Liver (tissue), 9 donors: ENCODE measurements around the gene OXNAD1. TPM values are rescaled to one million over a fixed set of nuclear protein-coding genes. Genes with fewer than 3 reads are reported as not detected.

ENCODE experiments used
- DNase-seq: peaks from one replicate; pipeline ENCODE4 v3.0.0-alpha.2; 2017; ENCODE audit warnings: low spot score
- H3K27ac ChIP-seq, 2 donors: one replicate each; pipeline ENCODE4 v1.7.0; 2013; ENCODE audit warnings: inconsistent platforms in 2 of 2, low read length in 2 of 2, control low read depth in 1 of 2, low read depth in 1 of 2, mild to moderate bottlenecking in 1 of 2
- H3K27me3 ChIP-seq, 4 donors: one replicate each; pipeline versions ENCODE4 v1.6.1 to v1.7.0; 2013; ENCODE audit warnings: low read length in 3 of 4, inconsistent platforms in 1 of 4, mild to moderate bottlenecking in 1 of 4, moderate library complexity in 1 of 4; ENCODE audit not compliant: control insufficient read depth in 4 of 4, insufficient read depth in 4 of 4
- H3K36me3 ChIP-seq, 4 donors: one replicate each; pipeline versions ENCODE4 v1.6.1 to v1.7.0; 2013; ENCODE audit warnings: low read length in 3 of 4, mild to moderate bottlenecking in 3 of 4, low read depth in 1 of 4, moderate library complexity in 1 of 4; ENCODE audit not compliant: control insufficient read depth in 4 of 4, insufficient read depth in 3 of 4
- H3K4me1 ChIP-seq, 4 donors: one replicate each; pipeline versions ENCODE4 v1.6.1 to v1.7.0; 2013; ENCODE audit warnings: low read length in 3 of 4, mild to moderate bottlenecking in 3 of 4, moderate library complexity in 1 of 4; ENCODE audit not compliant: control insufficient read depth in 4 of 4, insufficient read depth in 4 of 4
- H3K4me3 ChIP-seq, 3 donors: one replicate each; pipeline versions ENCODE4 v1.6.1 to v1.7.0; 2013; ENCODE audit warnings: low read length in 3 of 3, control low read depth in 1 of 3, low read depth in 1 of 3, mild to moderate bottlenecking in 1 of 3
- H3K9ac ChIP-seq, 2 donors: one replicate each; pipeline ENCODE4 v1.7.0; 2013; ENCODE audit warnings: low read length in 2 of 2, mild to moderate bottlenecking in 2 of 2, moderate library complexity in 2 of 2, control low read depth in 1 of 2, low read depth in 1 of 2
- H3K9me3 ChIP-seq, 4 donors: one replicate each; pipeline versions ENCODE4 v1.6.1 to v1.7.0; 2013; ENCODE audit warnings: low read length in 3 of 4; ENCODE audit not compliant: control insufficient read depth in 4 of 4
- ATF3 ChIP-seq: IDR thresholded peaks from 2 replicates; pipeline ENCODE4 v1.6.1; 2016; ENCODE audit warnings: antibody characterized with exemption
- CTCF ChIP-seq: fragments of 150-350 bp; IDR thresholded peaks from 2 replicates; pipeline ENCODE4 v1.5.1; 2017; ENCODE audit warnings: improper control_type of control experiment, low read depth, low read length; ENCODE audit not compliant: missing input control
- EGR1 ChIP-seq, 2 donors: IDR thresholded peaks; 2 replicates each; pipeline ENCODE4 v1.6.1; 2016 to 2018; ENCODE audit warnings: antibody characterized with exemption in 2 of 2, low read depth in 2 of 2
- FOXA1 ChIP-seq: IDR thresholded peaks from 2 replicates; pipeline ENCODE4 v1.6.1; 2016; ENCODE audit warnings: antibody characterized with exemption
- FOXA2 ChIP-seq: IDR thresholded peaks from 2 replicates; pipeline ENCODE4 v1.6.1; 2016; ENCODE audit warnings: antibody characterized with exemption
- GABPA ChIP-seq, 2 donors: IDR thresholded peaks in 1 of 2; conservative IDR thresholded peaks in 1 of 2; 2 replicates each; pipeline ENCODE4 v1.6.1; 2016; ENCODE audit warnings: antibody characterized with exemption in 2 of 2, mild to moderate bottlenecking in 1 of 2, moderate library complexity in 1 of 2
- HNF4A ChIP-seq, 2 donors: conservative IDR thresholded peaks; 2 replicates each; pipeline ENCODE4 v1.6.1; 2016; ENCODE audit warnings: antibody characterized with exemption in 2 of 2, mild to moderate bottlenecking in 2 of 2
- HNF4G ChIP-seq: IDR thresholded peaks from 2 replicates; pipeline ENCODE4 v1.6.1; 2016; ENCODE audit warnings: antibody characterized with exemption
- JUND ChIP-seq, 2 donors: IDR thresholded peaks; 2 replicates each; pipeline ENCODE4 v1.6.1; 2016; ENCODE audit warnings: antibody characterized with exemption in 2 of 2
- MAX ChIP-seq: IDR thresholded peaks from 2 replicates; pipeline ENCODE4 v1.6.1; 2016; ENCODE audit warnings: antibody characterized with exemption
- NR2F2 ChIP-seq: IDR thresholded peaks from 2 replicates; pipeline ENCODE4 v1.6.1; 2016; ENCODE audit warnings: antibody characterized with exemption
- RAD21 ChIP-seq, 2 donors: IDR thresholded peaks; 2 replicates each; pipeline ENCODE4 v1.6.1; 2016; ENCODE audit warnings: antibody characterized with exemption in 2 of 2, mild to moderate bottlenecking in 2 of 2
- REST ChIP-seq: IDR thresholded peaks from 2 replicates; pipeline ENCODE4 v1.6.1; 2016; ENCODE audit warnings: antibody characterized with exemption, mild to moderate bottlenecking
- RXRA ChIP-seq, 2 donors: IDR thresholded peaks; 2 replicates each; pipeline ENCODE4 v1.6.1; 2017 to 2018; ENCODE audit warnings: antibody characterized with exemption in 2 of 2, mild to moderate bottlenecking in 1 of 2
- SP1 ChIP-seq: IDR thresholded peaks from 2 replicates; pipeline ENCODE4 v1.6.1; 2018; ENCODE audit warnings: antibody characterized with exemption, mild to moderate bottlenecking
- TAF1 ChIP-seq: conservative IDR thresholded peaks from 2 replicates; pipeline ENCODE4 v1.6.1; 2016; ENCODE audit warnings: antibody characterized with exemption, mild to moderate bottlenecking
- YY1 ChIP-seq: IDR thresholded peaks from 2 replicates; pipeline ENCODE4 v1.6.1; 2016; ENCODE audit warnings: antibody characterized with exemption, mild to moderate bottlenecking
- ZBTB33 ChIP-seq: IDR thresholded peaks from 2 replicates; pipeline ENCODE4 v1.6.1; 2016; ENCODE audit warnings: antibody characterized with exemption
- WGBS: extraction: QIAGEN DNeasy Blood & Tissue Kit; methylation state at CpG from one replicate; pipeline ENCODE4 v1.1.7; 2013; 5-methylcytosine and 5-hydroxymethylcytosine counted together
- polyA plus RNA-seq, 2 donors: library from polyadenylated mRNA; stranded (reverse) in 1 of 2; unstranded in 1 of 2; fragments of 200-250 nt in 1 of 2; fragments of >200 nt in 1 of 2; fragmentation: Nextera tagmentation in 1 of 2; extraction: Ambion mirVana in 1 of 2; gene quantifications; one replicate each; pipeline versions ENCODE4 v1.2.1 to v1.2.3, GENCODE V29; 2013 to 2015
- total RNA-seq, 2 donors: library from RNA; depleted of rRNA; stranded (reverse); fragments of >200 nt; gene quantifications; one replicate each; pipeline ENCODE4 v1.2.3, GENCODE V29; 2014
- donor health status: healthy.
- donor health status: healthy.
- donor health status: healthy.
- donor health status: healthy.
- donor health status: healthy.

OXNAD1 gene
- total and polyA plus RNA-seq, 4 donors = 9.3 to 24.6 (median 14.1) TPM

- Histone ChIP-seq H3K9ac (no peak overlapping the region), H3K36me3 (peaks cover 2 to 21% (median 9%) of the 10 kb centered on the region in 4 donors), H3K27ac (no peak overlapping the region), H3K4me1 (peaks cover 0 to 6% (median 3%) of the 10 kb centered on the region in 4 donors), H3K4me3 (no peak overlapping the region), H3K27me3 (no peaks in the 10 kb centered on the region), H3K9me3 (no peaks in the 10 kb centered on the region)
- TF ChIP-seq FOXA1 = no peak
- TF ChIP-seq YY1 = no peak
- no peak for TF ChIP-seq HNF4A (conservative IDR thresholded peaks at IDR 0.05)
- TF ChIP-seq GABPA (IDR thresholded peaks at IDR 0.05 in 1 of 2, conservative IDR thresholded peaks at IDR 0.05 in 1 of 2) = no peak
- no peak for TF ChIP-seq TAF1
- no peak for TF ChIP-seq EGR1 (IDR thresholded peaks at IDR 0.05; ENCODE audit: low read depth in 2 of 2)
- TF ChIP-seq ATF3 = no peak
- no peak for TF ChIP-seq REST
- TF ChIP-seq NR2F2 = no peak
- TF ChIP-seq HNF4G = no peak
- no peak for TF ChIP-seq RAD21 (IDR thresholded peaks at IDR 0.05)
- TF ChIP-seq CTCF = no peak
- no peak for TF ChIP-seq FOXA2
- no peak for TF ChIP-seq JUND (IDR thresholded peaks at IDR 0.05)
- TF ChIP-seq RXRA (IDR thresholded peaks at IDR 0.05) = no peak
- TF ChIP-seq SP1 = no peak
- TF ChIP-seq MAX = no peak
- no peak for TF ChIP-seq ZBTB33
- WGBS = 90% methylated on average over 1 of the region's 1 CpG
- DNase-seq = no peak
Observed at GRCh38 chr3:16288664-16289063, 23.7 kb downstream of the OXNAD1 start.
